ENCODE results near the gene TEDDM1.

DNA sequence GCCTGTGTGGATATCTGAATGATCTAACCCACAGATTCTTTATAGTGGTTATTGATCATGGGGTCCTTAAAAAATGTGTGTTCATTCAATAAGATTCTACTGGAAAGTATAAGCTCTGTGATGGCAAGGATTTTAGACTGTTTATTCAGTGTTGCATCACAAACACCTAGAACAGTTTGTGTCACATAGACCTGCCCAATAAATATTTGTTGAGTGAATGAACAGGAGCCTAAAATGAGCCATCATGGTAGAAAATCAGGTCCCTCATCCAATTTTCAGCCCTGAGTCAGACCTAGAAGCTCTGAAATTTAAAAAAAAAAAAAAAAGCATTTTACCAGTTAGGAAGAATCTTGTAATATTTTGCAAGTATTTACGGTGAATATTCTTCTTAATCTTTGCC is 47.2 kb upstream of the TEDDM1 start:
- TF ChIP-seq, protein P1, sequence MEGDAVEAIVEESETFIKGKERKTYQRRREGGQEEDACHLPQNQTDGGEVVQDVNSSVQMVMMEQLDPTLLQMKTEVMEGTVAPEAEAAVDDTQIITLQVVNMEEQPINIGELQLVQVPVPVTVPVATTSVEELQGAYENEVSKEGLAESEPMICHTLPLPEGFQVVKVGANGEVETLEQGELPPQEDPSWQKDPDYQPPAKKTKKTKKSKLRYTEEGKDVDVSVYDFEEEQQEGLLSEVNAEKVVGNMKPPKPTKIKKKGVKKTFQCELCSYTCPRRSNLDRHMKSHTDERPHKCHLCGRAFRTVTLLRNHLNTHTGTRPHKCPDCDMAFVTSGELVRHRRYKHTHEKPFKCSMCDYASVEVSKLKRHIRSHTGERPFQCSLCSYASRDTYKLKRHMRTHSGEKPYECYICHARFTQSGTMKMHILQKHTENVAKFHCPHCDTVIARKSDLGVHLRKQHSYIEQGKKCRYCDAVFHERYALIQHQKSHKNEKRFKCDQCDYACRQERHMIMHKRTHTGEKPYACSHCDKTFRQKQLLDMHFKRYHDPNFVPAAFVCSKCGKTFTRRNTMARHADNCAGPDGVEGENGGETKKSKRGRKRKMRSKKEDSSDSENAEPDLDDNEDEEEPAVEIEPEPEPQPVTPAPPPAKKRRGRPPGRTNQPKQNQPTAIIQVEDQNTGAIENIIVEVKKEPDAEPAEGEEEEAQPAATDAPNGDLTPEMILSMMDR (IDR thresholded peaks at IDR 0.05; ENCODE audit: borderline replicate concordance, extremely low read depth, low read length, poor library complexity, severe bottlenecking): no peak
- TF ChIP-seq EZH2 (IDR thresholded peaks at IDR 0.05; ENCODE audit: borderline replicate concordance, low read depth, low read length, severe bottlenecking): no peak
